ENCODE results near the gene EXOC3.
A peak's percentile ranks its signal among the peaks of the same experiment; 100 is the strongest.
"Not testable (repeated sequence)": the region's sequence is repeated elsewhere in the genome, so short reads cannot be mapped to it uniquely, and the experiment has no call there.

Gene EXOC3

DNA sequence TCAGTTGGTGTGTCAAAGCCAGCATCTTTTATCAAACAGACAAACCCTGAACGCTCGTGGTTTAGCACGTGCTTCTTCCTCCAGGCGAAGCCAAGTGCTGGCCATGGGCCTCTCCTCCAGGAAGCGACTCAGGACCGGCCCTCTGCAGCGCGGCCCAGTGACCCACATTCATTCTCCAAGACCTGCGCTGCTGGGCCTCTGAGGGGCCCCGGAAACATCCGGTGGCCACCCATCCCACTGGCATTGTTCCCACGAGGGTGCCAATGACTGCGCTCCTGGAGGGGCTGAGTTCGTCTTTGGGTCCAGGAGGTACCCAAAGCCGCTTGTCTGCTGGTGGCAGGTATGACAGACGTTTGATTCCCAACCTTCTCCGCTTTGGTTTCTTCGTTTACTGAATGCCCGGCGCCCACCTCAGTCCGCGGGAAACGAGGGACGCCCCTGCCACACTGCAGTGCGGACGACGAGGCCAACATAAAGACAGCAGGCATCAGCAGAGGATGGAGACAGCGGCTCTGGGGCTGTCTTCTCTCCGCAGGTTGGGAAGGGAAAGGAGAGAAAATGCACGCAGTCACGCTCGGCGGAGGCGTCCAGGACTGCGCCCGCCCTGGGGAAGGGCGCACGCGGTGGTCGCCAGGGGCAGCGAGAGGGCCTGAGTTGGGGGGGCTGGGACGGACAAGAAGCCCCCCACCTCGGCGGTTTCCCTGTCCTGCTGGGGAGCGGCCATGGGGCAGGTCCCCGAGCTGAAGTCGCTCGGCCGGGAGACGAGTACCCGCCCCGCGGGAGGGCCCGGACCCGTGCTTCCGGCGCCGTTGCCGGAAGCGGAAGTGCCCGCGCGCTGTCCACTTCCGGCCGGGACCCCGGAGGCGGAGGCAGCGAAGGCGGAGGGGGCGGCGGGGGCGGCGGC is at the start of gene EXOC3:
TSS of gene EXOC3 (plus strand) at position 842 of the 904 bp plus-strand sequence. CDS start 3,030 bp downstream, outside the sequence.
- peak; percentile 94 for DNase-seq

- DNase-seq = peak; percentile 48
Measured at GRCh38 chr5:393846-394275, 49.1 kb upstream of the EXOC3 start.

GRCh38 chr5:394671-395155 is 48.3 kb upstream of the EXOC3 start:
- DNase-seq = no peak

DNA sequence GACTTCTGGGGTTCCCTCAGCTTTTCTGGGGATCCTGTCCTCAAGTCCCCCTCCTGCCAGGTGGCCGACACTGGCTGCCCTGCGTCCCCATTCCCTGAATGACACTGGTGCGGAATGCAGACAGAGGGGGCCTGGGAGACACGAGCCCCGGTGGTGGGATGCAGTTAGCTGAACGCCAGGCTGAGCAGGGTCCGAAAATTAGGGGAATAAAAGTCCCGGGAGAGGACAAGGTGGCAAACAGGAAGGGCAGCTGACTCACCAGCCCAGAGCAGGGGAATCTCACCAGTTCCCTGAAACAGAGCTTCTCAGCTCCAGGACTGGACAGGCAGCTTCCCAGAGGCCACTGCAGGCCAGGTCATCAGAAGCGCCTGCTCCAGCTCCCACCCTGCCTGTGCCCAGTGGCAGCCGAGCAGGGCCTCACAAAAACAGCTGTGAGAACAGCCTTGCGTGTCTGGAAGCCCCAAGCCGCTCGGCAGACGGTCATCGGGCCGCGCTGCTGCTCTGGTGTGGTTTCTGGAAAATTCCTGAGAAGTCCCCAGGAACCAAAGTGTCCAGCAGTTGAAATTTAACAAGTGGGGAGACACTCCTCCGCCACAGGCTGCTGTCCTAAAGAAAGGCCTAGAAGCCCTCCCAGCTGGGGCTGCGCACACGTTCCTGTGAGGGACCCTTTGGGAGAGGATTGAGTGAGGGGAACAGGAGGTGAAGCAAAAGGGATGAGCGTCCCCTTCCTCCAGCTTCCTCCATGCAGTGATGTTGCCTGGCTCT is 47.6 kb upstream of the EXOC3 start:
- peak; percentile 71 for DNase-seq

DNA sequence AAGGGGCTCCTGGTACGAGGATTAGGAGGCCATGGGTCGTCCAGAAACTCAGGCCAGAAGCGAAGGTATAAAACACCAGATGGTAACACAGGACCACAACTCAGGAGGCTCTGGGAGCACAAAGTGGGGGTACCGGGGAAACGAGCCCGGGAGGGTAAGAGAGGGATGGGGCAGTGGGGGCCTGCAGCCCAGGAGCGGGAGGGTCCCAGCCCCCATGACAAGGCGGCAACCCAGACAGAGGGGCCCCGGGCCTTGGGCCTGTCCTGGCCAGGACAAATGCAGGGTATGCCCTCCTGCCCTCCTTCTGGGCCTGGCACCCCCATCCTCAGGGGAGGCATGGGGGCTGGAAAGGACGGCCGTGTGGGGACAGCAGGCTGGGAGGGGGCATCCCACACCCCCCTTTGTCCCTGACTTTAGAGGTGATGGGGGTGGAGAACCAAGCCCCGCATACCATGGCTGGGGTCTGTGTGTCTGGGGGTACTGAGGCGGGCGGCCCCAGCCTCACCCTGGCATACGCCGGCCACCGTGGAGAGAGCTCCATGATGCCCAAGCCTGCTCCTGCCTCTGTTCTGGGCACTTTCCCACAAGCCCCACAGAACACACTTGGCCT is 47.0 kb upstream of the EXOC3 start:
- DNase-seq = no peak

GRCh38 chr5:396531-396961 is 46.4 kb upstream of the EXOC3 start:
- peak; percentile 45 for DNase-seq

- DNase-seq = not testable (repeated sequence)
Measured at GRCh38 chr5:398141-398474, 44.9 kb upstream of the EXOC3 start.

GRCh38 chr5:398475-399295 is 44.3 kb upstream of the EXOC3 start:
- peak; percentile 90 for DNase-seq

DNA sequence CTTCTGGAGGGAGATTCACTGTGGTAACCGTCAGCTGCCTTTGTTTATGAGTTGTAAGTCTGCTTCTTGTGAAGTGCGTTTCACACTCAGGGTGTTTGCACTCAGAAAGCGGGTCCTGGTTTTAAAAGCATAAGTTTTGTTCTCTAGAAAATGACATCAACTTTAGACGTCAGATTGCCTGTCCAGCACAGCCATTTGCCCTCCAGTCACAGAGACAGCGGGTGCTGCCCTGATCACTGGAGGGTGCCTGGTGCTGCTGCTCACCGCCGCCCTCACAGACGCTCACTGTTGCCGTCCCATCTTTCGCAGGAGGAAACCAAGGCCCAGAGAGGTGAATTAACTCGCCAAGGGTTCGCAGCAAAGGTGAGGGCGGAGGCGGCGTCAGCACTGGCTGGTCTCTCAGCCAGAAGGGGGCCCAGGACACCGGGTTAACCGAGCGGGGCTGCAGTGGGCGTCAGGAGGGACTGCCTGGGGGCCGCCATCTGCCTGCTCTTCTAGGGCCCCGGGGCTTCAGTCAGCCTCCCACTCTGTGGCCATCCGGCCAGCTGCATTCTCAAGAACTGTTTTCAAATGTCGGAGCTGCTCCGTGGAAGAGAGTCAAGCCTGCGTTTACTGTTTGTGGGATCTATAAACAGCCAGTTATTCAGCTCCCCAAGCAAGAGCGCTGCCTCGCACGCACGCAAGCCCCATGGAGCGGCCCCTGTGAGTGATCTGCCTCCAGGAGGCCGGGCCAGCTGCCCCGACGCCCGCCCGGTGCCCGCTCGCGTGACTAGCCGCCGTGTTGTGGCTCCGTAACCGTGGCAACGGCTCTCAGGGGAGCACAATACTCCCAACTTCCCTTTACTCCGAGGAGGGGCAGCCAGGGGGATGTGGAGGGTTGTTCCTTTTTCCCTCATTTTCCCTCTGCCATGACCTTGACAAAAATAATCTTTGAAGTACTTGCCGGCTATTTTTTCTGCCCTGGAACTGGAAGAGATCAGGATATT is 43.4 kb upstream of the EXOC3 start:
- DNase-seq = peak; percentile 100

DNA sequence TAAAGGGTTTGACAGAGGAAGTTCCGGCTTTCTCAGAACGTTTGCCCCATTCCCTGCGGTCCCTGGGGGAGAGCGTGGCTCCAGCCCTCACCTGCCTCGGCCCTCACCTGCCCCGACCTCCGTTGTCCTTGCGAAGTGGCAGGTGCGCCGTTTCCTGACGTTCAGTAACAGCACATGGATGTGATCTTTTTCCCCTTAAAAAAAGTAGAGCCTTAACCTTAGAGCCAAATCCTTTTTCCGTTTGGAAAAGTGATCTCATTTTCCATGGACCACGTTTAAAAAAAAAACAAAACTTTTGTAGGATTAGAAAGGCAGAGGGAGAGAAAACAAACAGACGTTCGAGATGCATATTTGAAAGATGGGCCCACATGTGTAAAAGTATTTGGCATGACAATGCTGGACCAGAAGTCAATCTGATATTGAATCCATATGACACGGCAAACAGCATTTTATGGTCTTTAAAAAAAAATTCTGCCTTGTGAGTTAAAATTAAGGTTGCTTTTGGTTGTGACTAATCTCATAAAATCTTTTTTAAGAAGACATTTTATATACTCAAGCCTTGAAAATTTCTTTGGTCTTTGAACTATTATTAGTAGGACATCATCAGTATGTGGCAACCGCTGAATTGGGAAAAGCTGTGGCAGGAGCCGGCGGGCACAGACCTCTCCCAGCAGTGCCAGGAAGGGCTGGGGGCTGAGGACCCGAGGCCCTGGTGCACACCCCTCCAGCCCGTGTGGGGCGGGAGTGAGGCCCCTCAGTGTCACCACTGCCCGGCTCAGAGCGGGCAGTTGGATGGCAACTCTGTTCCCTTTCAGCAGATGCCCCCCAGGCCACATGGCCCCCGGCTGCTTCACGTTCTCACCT is 42.5 kb upstream of the EXOC3 start:
- DNase-seq = peak; percentile 99

DNA sequence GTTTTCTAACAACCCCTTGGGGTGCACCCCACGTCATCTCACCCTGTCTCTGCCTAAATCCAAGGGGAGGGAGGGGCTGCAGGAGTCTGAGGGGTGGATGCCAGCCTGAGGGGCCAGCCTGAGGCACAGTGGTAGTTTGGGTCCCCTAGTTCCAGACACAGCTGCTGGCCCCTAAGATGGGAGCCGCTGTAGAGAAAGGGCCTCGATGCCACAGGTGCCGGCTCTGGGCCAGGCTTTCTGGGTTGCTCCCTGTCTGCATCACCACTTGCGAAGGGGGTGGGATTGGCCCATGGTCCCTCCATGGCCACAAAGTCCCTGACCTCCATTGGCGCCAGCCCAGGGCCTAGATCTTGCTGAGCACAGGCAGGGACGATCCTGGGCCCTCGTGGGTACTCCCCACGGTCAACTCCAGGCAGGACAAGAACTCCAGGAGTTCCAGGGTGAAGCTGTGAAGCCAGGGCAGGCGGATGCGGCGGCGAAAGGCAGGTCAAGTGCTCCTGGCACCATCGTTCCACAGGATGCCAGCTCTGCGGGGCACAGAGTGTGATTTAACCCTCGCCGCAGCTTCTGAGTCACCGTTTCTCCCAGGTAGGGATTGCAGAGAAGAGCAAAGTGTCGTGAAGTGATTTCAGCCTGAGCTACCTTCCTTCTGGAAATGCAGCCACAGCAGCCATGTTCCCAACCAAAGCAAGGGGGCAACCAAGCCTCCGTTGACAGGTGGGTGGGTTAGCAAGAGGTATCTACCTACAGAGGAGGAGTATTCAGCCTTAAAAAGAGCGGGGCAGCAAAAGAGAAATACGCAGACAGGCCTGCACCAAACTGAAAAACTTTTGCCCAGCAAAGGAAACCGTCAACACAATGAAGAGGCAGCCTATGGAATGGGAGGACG is 41.6 kb upstream of the EXOC3 start:
- DNase-seq = peak; percentile 51

- DNase-seq = not testable (repeated sequence)
Measured at GRCh38 chr5:402219-402614, 40.8 kb upstream of the EXOC3 start.

DNA sequence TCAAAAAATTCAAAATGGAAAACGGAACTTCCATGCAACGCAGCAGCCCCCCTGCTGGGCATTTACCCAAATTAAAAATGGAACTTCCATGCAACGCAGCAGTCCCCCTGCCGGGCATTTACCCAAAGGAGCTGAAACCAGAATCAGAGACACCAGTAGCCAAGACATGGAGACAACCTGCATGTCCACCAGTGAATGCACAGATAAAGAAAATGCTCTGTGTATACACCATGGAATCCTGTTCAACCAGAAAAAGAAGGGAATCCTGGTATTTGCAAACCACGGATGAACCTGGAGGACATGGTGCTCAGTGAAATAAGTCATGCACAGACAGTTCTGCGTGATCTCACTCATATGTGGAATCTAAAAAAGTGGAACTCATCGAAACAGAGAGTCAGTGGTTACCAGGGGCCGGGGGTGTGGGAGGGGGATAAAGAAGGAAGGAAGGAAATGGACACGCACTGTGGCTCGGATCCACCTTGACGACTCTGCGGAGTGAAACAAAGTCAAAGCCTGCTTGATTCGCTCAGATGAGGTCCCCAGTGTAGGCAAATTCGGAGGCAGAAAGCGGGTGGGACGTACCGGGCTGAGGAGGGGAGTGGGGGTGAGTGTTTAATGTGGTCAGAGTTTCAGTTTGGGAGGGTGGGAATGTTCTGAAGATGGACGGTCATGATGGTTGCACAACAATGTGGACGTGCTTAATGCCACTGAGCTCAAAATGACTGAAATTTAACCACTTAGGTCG is 40.2 kb upstream of the EXOC3 start:
- no peak for DNase-seq

- no peak for DNase-seq
Measured at GRCh38 chr5:403995-404394, 39.0 kb upstream of the EXOC3 start.

DNA sequence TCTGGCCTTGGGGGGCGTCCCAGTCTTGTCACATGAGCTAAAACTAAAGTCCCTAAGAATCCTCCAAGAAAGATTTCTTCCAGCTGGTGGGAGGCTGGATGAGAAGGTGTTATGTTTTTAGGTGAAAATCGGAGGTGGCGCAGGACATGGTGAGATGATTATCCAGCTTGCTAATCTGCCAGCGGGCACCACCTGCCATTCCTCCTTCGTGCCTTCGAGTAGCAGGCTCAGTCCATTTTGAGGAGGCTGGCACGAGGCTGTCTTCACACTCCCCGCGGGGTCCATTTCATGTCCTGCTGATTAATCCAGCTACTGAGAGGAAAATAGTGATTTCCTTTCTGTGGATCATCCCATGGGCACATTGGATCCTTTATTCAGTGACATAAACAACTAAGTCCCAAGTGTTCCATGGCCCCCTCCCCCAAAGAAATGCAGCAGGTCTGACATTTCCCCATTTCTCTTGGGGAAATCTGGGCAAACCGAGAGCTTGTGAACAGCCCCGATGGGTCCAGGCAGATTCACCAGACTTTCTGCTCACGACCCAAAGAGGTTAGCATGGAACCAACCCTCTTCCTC is 38.2 kb upstream of the EXOC3 start:
- no peak for DNase-seq

DNA sequence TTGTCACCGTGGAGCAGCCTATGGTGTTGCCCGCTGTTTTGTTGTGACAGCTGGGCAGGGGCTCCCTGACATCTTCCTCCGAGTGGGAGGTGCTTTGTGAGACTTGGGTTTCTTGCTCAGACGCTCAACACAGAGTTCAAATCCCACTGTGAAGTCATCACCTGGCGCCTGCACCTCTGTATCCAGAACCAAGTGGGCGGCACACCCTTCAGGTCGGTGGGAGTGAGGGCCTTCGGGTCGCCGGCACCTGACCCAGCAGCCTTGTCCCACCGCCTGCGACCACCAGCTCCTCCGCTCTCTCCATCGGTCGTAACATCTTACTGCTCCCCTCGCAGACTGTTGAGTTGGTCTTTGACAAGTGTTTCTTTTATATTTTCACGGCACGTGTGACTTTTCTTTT is 37.6 kb upstream of the EXOC3 start:
- no peak for DNase-seq

GRCh38 chr5:406041-406440 is 36.9 kb upstream of the EXOC3 start:
- no peak for DNase-seq

- no peak for DNase-seq
Measured at GRCh38 chr5:407051-407450, 35.9 kb upstream of the EXOC3 start.

All from DMS53 (cell line).